Heart right ventricle (tissue), 16 donors: ENCODE results near the gene SIRPB1. TPM values are rescaled to one million over a fixed set of nuclear protein-coding genes. Genes with fewer than 3 reads are reported as not detected.

Source experiments
- ATAC-seq, 8 donors: fragments of 200-7000 bp; cut with Tn5 transposase; one replicate each; pipeline ENCODE4 v1.9.1; 2020; ENCODE audit warnings: mild to moderate bottlenecking in 8 of 8, moderate library complexity in 8 of 8, moderate number of reproducible peaks in 1 of 8
- DNase-seq, 2 donors: peaks; one replicate each; pipeline ENCODE4 v3.0.0-alpha.2; 2020
- H3K27ac ChIP-seq, 10 donors: fragments of 200-600 bp; sonication (generic) in 2 of 10; one replicate each; pipeline versions ENCODE4 v1.5.0 to v1.8.0; 2020 to 2022; ENCODE audit warnings: mild to moderate bottlenecking in 3 of 10
- H3K27me3 ChIP-seq, 7 donors: fragments of 200-600 bp; one replicate each; pipeline ENCODE4 v1.8.0; 2021 to 2022; ENCODE audit warnings: mild to moderate bottlenecking in 2 of 7
- H3K36me3 ChIP-seq, 9 donors: fragments of 200-600 bp; sonication (generic) in 1 of 9; one replicate each; pipeline versions ENCODE4 v1.5.0 to v1.8.0; 2020 to 2022; ENCODE audit warnings: mild to moderate bottlenecking in 2 of 9
- H3K4me1 ChIP-seq, 9 donors: fragments of 200-600 bp; sonication (generic) in 1 of 9; one replicate each; pipeline versions ENCODE4 v1.5.0 to v1.8.0; 2020 to 2022; ENCODE audit warnings: mild to moderate bottlenecking in 4 of 9
- H3K4me3 ChIP-seq, 10 donors: fragments of 200-600 bp; sonication (generic) in 2 of 10; one replicate each; pipeline versions ENCODE4 v1.5.0 to v1.8.0; 2020 to 2022; ENCODE audit warnings: mild to moderate bottlenecking in 7 of 10, moderate library complexity in 2 of 10
- H3K9me3 ChIP-seq, 11 donors: fragments of 200-600 bp in 10 of 11; sonication (generic) in 2 of 11; one replicate each; pipeline versions ENCODE4 v1.5.0 to v1.8.0; 2013 to 2022; ENCODE audit warnings: mild to moderate bottlenecking in 2 of 11, control low read depth in 1 of 11, moderate library complexity in 1 of 11
- CTCF ChIP-seq, 9 donors: fragments of 200-600 bp; sonication (generic) in 2 of 9; IDR thresholded peaks; one replicate each; pipeline versions ENCODE4 v1.5.0 to v1.8.0; 2021 to 2022; ENCODE audit warnings: antibody characterized with exemption in 9 of 9, mild to moderate bottlenecking in 5 of 9, moderate library complexity in 1 of 9
- WGBS, 2 donors: extraction: QIAGEN DNeasy Blood & Tissue Kit; methylation state at CpG; one replicate each; pipeline ENCODE4 v1.1.7; 2013; ENCODE audit warnings: inconsistent platforms in 1 of 2; 5-methylcytosine and 5-hydroxymethylcytosine counted together
- intact Hi-C, 10 donors: fragments of 100-400 bp; cut with DNase I; formaldehyde crosslinking; loops; one replicate each; pipeline versions ENCODE4 v1.11.1 to v1.14.2; 2022
- polyA plus RNA-seq, 2 donors: library from polyadenylated mRNA; stranded (reverse); fragments of 200-250 nt; gene quantifications; one replicate each; pipeline ENCODE4 v1.2.3, GENCODE V29; 2013
- total RNA-seq, 10 donors: library from RNA; stranded (reverse); fragmentation: NEBNext Ultra II Directional in 3 of 10; extraction: Animal tissue kit (Norgen Biotek cat#: 25700) in 3 of 10; gene quantifications; one replicate each; pipeline versions ENCODE4 v1.2.1 to v1.2.4, GENCODE V29; 2021 to 2023
- donor health status: Arrhythmogenic right ventricular cardiomyopathy.
- donor health status: ischemic (EF 13 %, LVEDD 7.1; RV severe dilation, severe dysfunction).
- donor health status: healthy with polysubstance abuse.
- donor health status: DM: no; HTN: yes; CAD: no.
- donor health status: DM: no; HTN: no; CAD: no.
- donor health status: ischemic (EF 25% LVEDD 6.9; RV normal size, moderate dysfunction).
- donor health status: ischemic (EF 25% LVEDD 5.7; RV mildly dilated, moderate dysfunction).
- donor health status: healthy.
- donor health status: DM: yes; HTN: yes; CAD: no.
- donor health status: Ischemic cardiomyopathy.
- donor health status: ischemic (EF 35%, LVEDD 5.7; RV mildly dilated, moderate dysfunction).
- donor health status: nonischemic (EF 11% LVEDD 7.7; RV severe dilation, severe dysfunction).
- donor health status: DM: yes; HTN: yes; CAD: no.
- donor health status: PGD.
- donor health status: ischemic (EF 29% LVEDD 5.4; RV normal size, mild dysfunction).
- donor health status: nonischemic (EF 23%, LVEDD 6.1; RV moderate dilation, normal function).

The SIRPB1 gene
- total and polyA plus RNA-seq, 12 donors, result 0.14 to 6.9 (median 0.99) TPM; not detected in 1

DNA sequence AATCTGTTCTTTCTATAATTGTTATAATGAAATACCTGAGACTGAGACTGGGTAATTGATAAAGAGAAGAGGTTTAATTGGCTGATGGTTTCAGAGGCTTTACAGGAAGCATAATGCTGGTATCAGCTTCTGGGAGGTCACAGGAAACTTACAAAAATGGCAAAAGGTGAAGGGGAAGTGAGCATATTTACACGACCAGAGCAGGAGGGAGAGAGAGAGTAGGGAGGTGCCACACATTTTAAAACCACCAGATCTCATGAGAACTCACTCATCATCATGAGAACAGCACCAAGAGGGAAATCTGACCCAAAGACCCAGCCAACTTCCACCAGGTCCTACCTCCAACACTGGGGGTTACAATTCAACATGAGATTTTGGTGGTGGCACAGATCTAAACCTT lies 2.6 kb upstream of the SIRPB1 start:
- DNase-seq, result no peak
- intact Hi-C loops, result no loop called here
- Histone ChIP-seq H3K4me1 (peaks cover 0 to 67% (median 0%) of the 10 kb centered on the region in 9 donors), H3K27me3 (peaks cover 0 to 5% (median 0%) of the 10 kb centered on the region in 7 donors), H3K36me3 (no peaks in the 10 kb centered on the region), H3K27ac (peak overlapping the region in 1 of 10 donors; percentile 79), H3K4me3 (no peak overlapping the region), H3K9me3 (peaks cover 0 to 16% (median 0%) of the 10 kb centered on the region in 11 donors)
- no peak for ATAC-seq
- no peak for TF ChIP-seq CTCF (IDR thresholded peaks at IDR 0.05)
- WGBS, 2 donors, result 11 to 15% methylated on average over 1 of the region's 1 CpG

- H3K4me1 ChIP-seq, result peaks cover 0 to 70% (median 0%) of the 10 kb centered on the region in 9 donors
- WGBS, 2 donors, result 83 to 93% methylated on average over 1 of the region's 1 CpG
- peaks cover 0 to 16% (median 0%) of the 10 kb centered on the region in 11 donors for H3K9me3 ChIP-seq
- H3K27me3 ChIP-seq, result peaks cover 0 to 3% (median 0%) of the 10 kb centered on the region in 7 donors
- ATAC-seq (no peak), DNase-seq (no peak)
- H3K27ac ChIP-seq, result peak overlapping the region in 1 of 10 donors; percentile 89
- TF ChIP-seq CTCF (IDR thresholded peaks at IDR 0.05), result no peak
- H3K36me3 ChIP-seq, result no peaks in the 10 kb centered on the region
- intact Hi-C loops, result no loop called here
- no peak overlapping the region for H3K4me3 ChIP-seq
Measured at GRCh38 chr20:1621316-1621715, 1.5 kb upstream of the SIRPB1 start.

- H3K36me3 ChIP-seq, result no peaks in the 10 kb centered on the region
- intact Hi-C loops, result no loop called here
- DNase-seq (no peak), ATAC-seq (peak in 4 of 8 donors; percentile 25 to 45 (median 36))
- peaks cover 0 to 64% (median 0%) of the 10 kb centered on the region in 9 donors for H3K4me1 ChIP-seq
- H3K4me3 ChIP-seq, result peak overlapping the region in 1 of 10 donors; percentile 33
- H3K27ac ChIP-seq, result peak overlapping the region in 1 of 10 donors; percentile 89
- H3K27me3 ChIP-seq, result no peaks in the 10 kb centered on the region
- peaks cover 0 to 16% (median 0%) of the 10 kb centered on the region in 11 donors for H3K9me3 ChIP-seq
- TF ChIP-seq CTCF (IDR thresholded peaks at IDR 0.05), result no peak
Measured at GRCh38 chr20:1618954-1619540, 762 bp downstream of the SIRPB1 start.

GRCh38 chr20:1618479-1618878 lies 1.3 kb downstream of the SIRPB1 start:
- Histone ChIP-seq H3K27ac (peak overlapping the region in 1 of 10 donors; percentile 89), H3K27me3 (no peaks in the 10 kb centered on the region), H3K4me3 (peak overlapping the region in 1 of 10 donors; percentile 33), H3K4me1 (peaks cover 0 to 58% (median 0%) of the 10 kb centered on the region in 9 donors), H3K9me3 (peaks cover 0 to 16% (median 0%) of the 10 kb centered on the region in 11 donors), H3K36me3 (no peaks in the 10 kb centered on the region)
- TF ChIP-seq CTCF (IDR thresholded peaks at IDR 0.05), result no peak
- no peak for ATAC-seq
- intact Hi-C loops, result no loop called here
- no peak for DNase-seq
